ENCODE results near the gene NUMBL. TPM values are rescaled to one million over a fixed set of nuclear protein-coding genes. Genes with fewer than 3 reads are reported as not detected.

The NUMBL gene
- total RNA-seq, 4 donors from 2014 or later = 203 to 284 (median 251) TPM

- H3K4me3 ChIP-seq = no peak overlapping the region
- H3K9me3 ChIP-seq = no peaks in the 10 kb centered on the region
- no peak for DNase-seq (ENCODE audit: low spot score in 2 of 2)
- H3K4me1 ChIP-seq = peaks cover 0 to 24% (median 7%) of the 10 kb centered on the region in 4 donors
- no peaks in the 10 kb centered on the region for H3K27me3 ChIP-seq
- no peak for TF ChIP-seq CTCF (IDR thresholded peaks at IDR 0.05)
- H3K36me3 ChIP-seq = peaks cover 0 to 95% (median 23%) of the 10 kb centered on the region in 3 donors
- WGBS, 2 donors = 81 to 89% methylated on average over 18 of the region's 18 CpGs
- H3K27ac ChIP-seq = peak overlapping the region in 2 of 4 donors; percentile 10 to 37
Observed at GRCh38 chr19:40682431-40682964, 8.0 kb downstream of the NUMBL start.

GRCh38 chr19:40681039-40681438, 9.4 kb downstream of the NUMBL start:
- H3K27ac ChIP-seq = no peak overlapping the region
- peaks cover 3 to 100% (median 37%) of the 10 kb centered on the region in 3 donors for H3K36me3 ChIP-seq
- H3K4me3 ChIP-seq = no peak overlapping the region
- H3K4me1 ChIP-seq = peaks cover 0 to 9% (median 0%) of the 10 kb centered on the region in 4 donors
- TF ChIP-seq EP300 (IDR thresholded peaks at IDR 0.05) (no peak), POLR2A (IDR thresholded peaks at IDR 0.05) (no peak), CTCF (IDR thresholded peaks at IDR 0.05) (no peak)
- no peak for DNase-seq (ENCODE audit: low spot score in 2 of 2)
- H3K27me3 ChIP-seq = no peaks in the 10 kb centered on the region
- 76 to 81% methylated on average over 4 of the region's 4 CpGs for WGBS, 2 donors
- H3K9me3 ChIP-seq = no peaks in the 10 kb centered on the region

GRCh38 chr19:40677156-40677555, 13.3 kb downstream of the NUMBL start:
- DNase-seq (ENCODE audit: low spot score in 2 of 2) = no peak
- no peaks in the 10 kb centered on the region for H3K9me3 ChIP-seq
- H3K36me3 ChIP-seq = peaks cover 12 to 100% (median 38%) of the 10 kb centered on the region in 3 donors
- peaks cover 0 to 7% (median 0%) of the 10 kb centered on the region in 4 donors for H3K4me1 ChIP-seq
- WGBS, 2 donors = 79 to 82% methylated on average over 22 to 23 of the region's 23 CpGs
- H3K4me3 ChIP-seq = no peak overlapping the region
- H3K27me3 ChIP-seq = no peaks in the 10 kb centered on the region
- peak overlapping the region in 1 of 4 donors; percentile 25 for H3K27ac ChIP-seq
- TF ChIP-seq EP300 (IDR thresholded peaks at IDR 0.05) (no peak), POLR2A (IDR thresholded peaks at IDR 0.05) (no peak), CTCF (IDR thresholded peaks at IDR 0.05) (no peak)

DNA sequence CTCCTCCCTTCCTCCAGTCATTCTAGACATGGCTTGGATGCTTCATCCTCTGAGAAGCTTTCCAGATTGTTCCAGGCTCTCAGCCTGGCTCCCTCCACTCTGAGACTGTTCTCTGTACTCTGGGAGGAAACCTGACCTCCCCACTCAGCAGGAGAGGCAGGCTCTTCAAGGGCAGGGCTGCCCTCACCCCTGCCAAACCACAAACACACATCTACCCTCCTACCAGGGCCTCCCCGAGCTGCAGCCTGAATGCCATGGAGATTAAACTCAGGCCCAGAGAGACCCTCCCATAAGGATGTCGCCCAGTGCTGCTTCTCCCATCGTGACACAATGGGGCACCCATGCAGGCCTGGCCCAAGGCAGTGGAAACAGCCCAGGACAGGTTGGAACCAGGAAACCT, 16.2 kb downstream of the NUMBL start:
- Histone ChIP-seq H3K27me3 (no peaks in the 10 kb centered on the region), H3K36me3 (peaks cover 18 to 100% (median 28%) of the 10 kb centered on the region in 3 donors), H3K4me1 (peaks cover 0 to 7% (median 0%) of the 10 kb centered on the region in 4 donors), H3K27ac (peak overlapping the region in 2 of 4 donors; percentile 30 to 43), H3K9me3 (peaks cover 0 to 5% (median 0%) of the 10 kb centered on the region in 4 donors), H3K4me3 (no peak overlapping the region)
- no peak for DNase-seq (ENCODE audit: low spot score in 2 of 2)
- 67 to 77% methylated on average over 3 of the region's 3 CpGs for WGBS, 2 donors
- no peak for TF ChIP-seq CTCF (IDR thresholded peaks at IDR 0.05)
- no peak for TF ChIP-seq EP300 (IDR thresholded peaks at IDR 0.05)
- no peak for TF ChIP-seq POLR2A (IDR thresholded peaks at IDR 0.05)

GRCh38 chr19:40673397-40673796, 17.1 kb downstream of the NUMBL start:
- Histone ChIP-seq H3K27me3 (no peaks in the 10 kb centered on the region), H3K9me3 (peaks cover 0 to 5% (median 0%) of the 10 kb centered on the region in 4 donors), H3K4me1 (peaks cover 0 to 7% (median 0%) of the 10 kb centered on the region in 4 donors), H3K27ac (peak overlapping the region in 1 of 4 donors; percentile 43), H3K4me3 (no peak overlapping the region), H3K36me3 (peaks cover 18 to 100% (median 28%) of the 10 kb centered on the region in 3 donors)
- TF ChIP-seq EP300 (IDR thresholded peaks at IDR 0.05) (no peak), CTCF (IDR thresholded peaks at IDR 0.05) (no peak), POLR2A (IDR thresholded peaks at IDR 0.05) (no peak)
- 76 to 98% methylated on average over 2 to 6 of the region's 11 CpGs for WGBS, 2 donors
- DNase-seq (ENCODE audit: low spot score in 2 of 2) = no peak
